H1 (cell line): ENCODE measurements around the gene PNLDC1. TPM values are rescaled to one million over a fixed set of nuclear protein-coding genes. Genes with fewer than 3 reads are reported as not detected.

ENCODE experiments used
- ASH2L ChIP-seq: fragments of 200-600, 300-600 bp; sonication (generic); IDR thresholded peaks from one replicate; pipeline ENCODE4 v1.7.1; 2017; ENCODE audit warnings: low read length
- BRCA1 ChIP-seq: IDR thresholded peaks from 2 replicates; pipeline ENCODE4 v1.6.1; 2012; ENCODE audit warnings: low read depth, low read length, improper control_type of control experiment
- CHD2 ChIP-seq: IDR thresholded peaks from 2 replicates; pipeline ENCODE4 v1.6.1; 2012; ENCODE audit warnings: low read length, improper control_type of control experiment
- CHD7 ChIP-seq: fragments of 300-600 bp; sonication (generic); IDR thresholded peaks from 2 replicates; pipeline ENCODE4 v1.7.1; 2012; ENCODE audit warnings: low read length, moderate library complexity, mild to moderate bottlenecking, inconsistent platforms; ENCODE audit not compliant: insufficient replicate concordance
- CREB1 ChIP-seq: IDR thresholded peaks from 2 replicates; pipeline ENCODE4 v1.6.1; 2012; ENCODE audit warnings: inconsistent platforms
- E2F6 ChIP-seq: IDR thresholded peaks from 2 replicates; pipeline ENCODE4 v1.6.1; 2012; ENCODE audit warnings: inconsistent platforms
- HDAC6 ChIP-seq: IDR thresholded peaks from one replicate; pipeline ENCODE4 v1.7.1; 2012; ENCODE audit warnings: low read depth, mild to moderate bottlenecking, inconsistent platforms, low read length, moderate library complexity
- POLR2AphosphoS5 ChIP-seq: IDR thresholded peaks from 2 replicates; pipeline ENCODE4 v1.6.1; 2011; ENCODE audit warnings: low read depth, low read length
- RFX5 ChIP-seq: IDR thresholded peaks from 2 replicates; pipeline ENCODE4 v1.6.1; 2011; ENCODE audit warnings: low read depth, low read length, improper control_type of control experiment, borderline replicate concordance
- SP1 ChIP-seq: IDR thresholded peaks from 2 replicates; pipeline ENCODE4 v1.6.1; 2011; ENCODE audit warnings: low read depth, low read length
- SRF ChIP-seq: IDR thresholded peaks from 2 replicates; pipeline ENCODE4 v1.6.1; 2011; ENCODE audit warnings: mild to moderate bottlenecking, low read depth, low read length, moderate library complexity
- TAF1 ChIP-seq: IDR thresholded peaks from 2 replicates; pipeline ENCODE4 v1.6.1; 2011; ENCODE audit warnings: mild to moderate bottlenecking, low read depth, low read length
- polyA plus RNA-seq, 7 experiments: library from polyadenylated mRNA; depleted of rRNA in 3 of 7; stranded (reverse) in 5 of 7; unstranded in 2 of 7; fragments of >200 nt in 5 of 7; fragments of 200-250 nt in 2 of 7; gene quantifications; 1 replicate in 5 of 7; 2 replicates in 1 of 7; 4 replicates in 1 of 7; pipeline versions ENCODE4 v1.2.1 to v1.2.3, GENCODE V29; 2011 to 2013; ENCODE audit warnings: missing spikeins in 2 of 7, mixed read lengths in 2 of 7
- total RNA-seq: library from RNA; stranded (reverse); fragmentation: NEBNext Ultra II Directional; extraction: Animal tissue kit (Norgen Biotek cat#: 25700); gene quantifications from 2 replicates; pipeline ENCODE4 v1.2.1, GENCODE V29; 2021

The PNLDC1 gene
- total and polyA plus RNA-seq, 2 of the 8 experiments (the other 6 are each of a cell fraction or from before 2014, with no cell fraction given): 0.15 to 0.34 TPM

GRCh38 chr6:159813781-159814180 is 13.7 kb downstream of the PNLDC1 start (continued):
- TF ChIP-seq CHD7 (no peak), CHD2 (no peak), RFX5 (no peak), SRF (no peak), E2F6 (no peak), TAF1 (no peak), ASH2L (no peak), SP1 (no peak), HDAC6 (no peak), CREB1 (no peak), POLR2AphosphoS5 (no peak), BRCA1 (no peak)
